Activated CD8-positive, alpha-beta memory T cell treated with anti-CD3 and anti-CD28 coated beads, Interleukin-2, amount 50 U/mL, for 48 hours (primary cell): ENCODE measurements around the gene CACNB1.
"Not testable (repeated sequence)": the region's sequence is repeated elsewhere in the genome, so short reads cannot be mapped to it uniquely, and the experiment has no call there.

Experiments
- DNase-seq: peaks from one replicate; pipeline ENCODE4 v3.0.0-alpha.2; 2020

The CACNB1 gene

DNA sequence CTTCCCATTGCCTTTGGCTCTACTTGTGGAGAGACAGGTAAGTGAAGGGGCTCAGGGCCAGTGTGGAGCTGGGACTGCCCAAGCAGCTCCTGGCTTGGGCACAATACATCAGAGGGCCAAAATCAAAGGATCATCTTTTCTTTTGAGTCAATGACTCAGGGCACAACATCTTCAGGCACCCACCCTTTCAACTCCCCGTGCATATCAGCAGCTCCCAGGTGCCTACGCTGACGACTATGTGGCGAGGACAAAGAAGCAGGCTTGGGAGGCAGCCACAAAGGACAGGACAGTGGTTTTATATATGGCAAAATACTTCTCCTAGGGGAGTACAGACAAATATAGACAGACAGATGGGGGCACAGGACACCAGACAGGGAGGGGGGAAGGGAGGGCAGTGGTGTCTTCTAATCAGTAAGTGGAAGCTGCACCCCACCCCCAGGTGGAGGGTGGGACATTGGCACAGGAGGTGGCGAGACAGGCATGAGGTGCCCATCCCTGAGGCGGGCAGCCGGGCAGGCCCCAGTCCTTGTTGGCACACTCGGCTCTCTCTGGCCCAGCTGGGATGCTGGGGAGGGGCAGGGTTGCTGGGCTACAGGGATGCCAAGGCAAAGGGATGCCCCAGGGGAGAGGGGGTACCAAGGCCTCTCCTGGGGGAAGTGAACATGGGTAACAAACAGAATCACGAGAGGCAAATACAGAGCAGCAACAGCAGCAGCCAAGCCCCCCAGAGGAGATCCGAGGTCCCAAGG, 23.8 kb downstream of the CACNB1 start:
- no peak for DNase-seq

DNA sequence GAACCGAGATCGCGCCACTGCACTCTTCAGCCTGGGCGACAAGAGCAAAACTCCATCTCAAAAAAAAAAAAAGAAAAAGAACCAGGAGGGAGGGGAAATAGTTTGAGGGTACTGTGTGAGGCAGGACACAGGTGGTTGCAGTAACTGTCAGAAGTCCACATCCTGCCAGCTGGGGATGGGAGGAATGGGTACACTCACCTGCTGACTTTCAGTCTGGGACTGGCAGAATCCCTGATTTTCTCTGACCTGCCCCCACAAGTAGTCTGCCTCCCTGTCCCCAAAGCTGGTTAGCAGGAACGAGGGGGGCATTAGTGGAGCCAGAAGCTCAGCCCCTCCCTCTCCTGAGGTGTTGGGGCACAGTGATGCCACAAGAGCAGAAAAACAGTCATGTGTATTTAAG, 24.4 kb downstream of the CACNB1 start:
- no peak for DNase-seq

DNA sequence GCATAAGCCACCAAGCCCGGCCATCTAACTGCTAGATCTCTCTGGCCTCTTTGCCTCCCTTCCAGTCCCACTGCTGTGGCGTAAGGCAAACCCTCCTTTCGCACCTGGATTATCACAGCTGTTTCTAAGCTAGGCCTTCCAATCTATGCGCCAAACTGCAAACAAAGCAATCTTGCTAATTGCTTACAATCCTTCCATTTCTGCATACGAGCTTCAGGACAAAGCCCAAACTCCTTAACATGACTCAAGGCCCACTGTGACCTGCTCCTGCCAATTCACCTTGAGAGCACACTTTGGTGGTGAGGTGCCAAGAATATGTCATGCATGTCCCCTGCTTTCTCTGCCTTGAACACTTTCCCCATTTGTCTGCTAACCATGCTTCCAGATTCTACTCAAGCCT, 25.5 kb downstream of the CACNB1 start:
- no peak for DNase-seq

DNA sequence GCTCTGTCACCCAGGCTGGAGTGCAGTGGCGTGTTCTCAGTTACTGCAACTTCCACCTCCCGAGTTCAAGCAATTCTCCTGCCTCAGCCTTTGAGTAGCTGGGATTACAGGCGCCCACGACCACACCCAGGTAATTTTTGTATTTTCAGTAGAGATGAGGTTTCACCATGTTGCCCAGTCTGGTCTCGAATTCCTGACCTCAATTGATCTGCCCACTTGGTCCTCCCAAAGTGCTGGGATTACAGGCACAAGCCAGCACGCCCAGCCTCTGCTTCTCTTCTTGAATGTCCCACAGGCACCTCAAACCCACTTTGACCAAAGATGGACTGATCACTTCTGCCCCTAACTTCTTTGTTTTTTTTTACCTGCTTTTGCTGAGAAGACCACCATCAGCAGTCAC, 26.9 kb downstream of the CACNB1 start:
- DNase-seq = no peak

DNA sequence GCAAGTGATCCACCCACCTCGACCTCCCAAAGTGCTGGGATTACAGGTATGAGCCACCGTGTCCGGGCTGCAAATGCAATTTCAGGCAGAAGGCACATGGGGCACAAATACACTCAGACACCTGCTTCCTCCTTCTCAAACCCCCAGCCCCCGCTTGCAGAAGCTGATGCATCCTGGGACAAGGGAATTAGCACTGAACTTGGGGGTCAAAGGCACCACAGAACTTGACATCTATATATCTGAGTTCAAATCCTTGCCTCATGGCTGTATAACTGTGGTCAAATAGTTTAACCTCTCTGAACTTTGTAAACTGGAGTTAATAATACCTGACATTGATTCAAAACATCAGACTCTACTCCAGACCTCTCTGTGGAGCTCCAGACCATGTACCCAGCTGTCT, 27.4 kb downstream of the CACNB1 start:
- no peak for DNase-seq

DNA sequence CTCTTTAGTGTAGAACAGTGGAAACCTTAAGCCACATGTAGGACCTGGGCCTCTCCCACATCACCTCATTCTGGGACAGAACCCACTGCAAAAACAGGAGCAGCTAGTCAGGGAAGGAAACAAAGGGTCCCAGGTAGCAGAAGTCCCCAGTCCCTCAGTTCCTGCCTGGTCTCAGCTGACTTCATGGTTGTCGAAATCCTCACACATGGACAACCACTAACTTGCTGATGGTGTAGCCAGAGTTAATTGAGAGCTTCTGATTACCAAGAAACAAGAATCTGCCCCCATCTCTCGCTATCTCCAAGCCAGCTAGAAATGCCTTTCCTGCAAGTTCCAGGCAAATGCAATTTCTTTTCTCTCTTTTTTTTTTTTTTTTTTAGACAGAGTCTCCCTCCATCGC, 28.0 kb downstream of the CACNB1 start:
- no peak for DNase-seq

DNA sequence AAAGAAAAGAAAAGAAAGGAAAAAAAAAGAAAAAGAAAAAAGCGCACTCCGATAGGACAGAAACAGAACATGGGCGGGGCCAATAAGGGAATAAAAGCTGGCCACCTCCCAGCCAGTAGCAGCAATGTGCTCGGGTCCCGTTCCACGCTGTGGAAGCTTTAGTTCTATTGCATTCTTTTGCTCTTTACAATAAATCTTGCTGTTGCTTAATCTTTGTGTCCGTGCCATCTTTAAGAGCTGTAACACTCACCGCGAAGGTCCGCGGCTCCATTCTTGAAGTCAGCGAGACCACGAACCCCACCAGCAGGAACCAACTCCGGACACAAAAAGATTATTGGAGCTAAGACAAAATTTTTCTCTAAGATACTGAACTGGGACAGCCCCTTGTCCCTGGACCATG, 28.4 kb downstream of the CACNB1 start:
- DNase-seq = no peak

DNA sequence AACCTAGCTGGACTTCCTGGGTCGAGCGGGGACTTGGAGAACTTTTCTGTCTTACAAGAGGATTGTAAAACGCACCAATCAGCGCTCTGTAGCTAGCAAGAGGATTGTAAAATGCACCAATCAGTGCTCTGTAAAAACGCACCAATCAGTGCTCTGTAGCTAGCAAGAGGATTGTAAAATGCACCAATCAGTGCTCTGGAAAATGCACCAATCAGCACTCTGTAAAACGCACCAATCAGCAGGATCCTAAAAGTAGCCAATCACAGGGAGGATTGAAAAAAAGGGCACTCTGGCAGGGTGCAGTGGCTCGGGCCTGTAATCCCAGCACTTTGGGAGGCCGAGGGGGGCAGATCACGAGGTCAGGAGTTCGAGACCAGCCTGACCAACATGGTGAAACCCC, 29.0 kb downstream of the CACNB1 start:
- DNase-seq = not testable (repeated sequence)

DNA sequence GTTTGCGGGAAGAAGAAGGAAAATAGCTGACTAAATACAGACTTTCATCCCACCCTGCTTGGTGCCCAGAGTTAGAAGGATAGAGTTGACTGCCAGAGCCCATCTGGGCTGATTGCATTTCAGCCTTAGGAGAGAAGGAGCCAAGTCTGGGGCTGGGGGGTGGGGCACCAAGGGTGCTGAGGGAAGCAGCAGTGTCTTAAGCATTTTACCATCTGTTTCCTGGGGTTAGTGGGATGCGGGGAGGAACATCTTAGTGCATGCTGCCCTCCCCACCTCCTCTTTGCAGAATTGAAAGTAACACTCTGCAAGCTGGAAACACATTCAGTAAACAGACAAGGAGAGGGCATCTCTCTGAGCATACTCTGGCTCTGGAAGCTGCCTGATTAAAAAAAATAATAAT, 30.0 kb downstream of the CACNB1 start:
- DNase-seq = no peak

DNA sequence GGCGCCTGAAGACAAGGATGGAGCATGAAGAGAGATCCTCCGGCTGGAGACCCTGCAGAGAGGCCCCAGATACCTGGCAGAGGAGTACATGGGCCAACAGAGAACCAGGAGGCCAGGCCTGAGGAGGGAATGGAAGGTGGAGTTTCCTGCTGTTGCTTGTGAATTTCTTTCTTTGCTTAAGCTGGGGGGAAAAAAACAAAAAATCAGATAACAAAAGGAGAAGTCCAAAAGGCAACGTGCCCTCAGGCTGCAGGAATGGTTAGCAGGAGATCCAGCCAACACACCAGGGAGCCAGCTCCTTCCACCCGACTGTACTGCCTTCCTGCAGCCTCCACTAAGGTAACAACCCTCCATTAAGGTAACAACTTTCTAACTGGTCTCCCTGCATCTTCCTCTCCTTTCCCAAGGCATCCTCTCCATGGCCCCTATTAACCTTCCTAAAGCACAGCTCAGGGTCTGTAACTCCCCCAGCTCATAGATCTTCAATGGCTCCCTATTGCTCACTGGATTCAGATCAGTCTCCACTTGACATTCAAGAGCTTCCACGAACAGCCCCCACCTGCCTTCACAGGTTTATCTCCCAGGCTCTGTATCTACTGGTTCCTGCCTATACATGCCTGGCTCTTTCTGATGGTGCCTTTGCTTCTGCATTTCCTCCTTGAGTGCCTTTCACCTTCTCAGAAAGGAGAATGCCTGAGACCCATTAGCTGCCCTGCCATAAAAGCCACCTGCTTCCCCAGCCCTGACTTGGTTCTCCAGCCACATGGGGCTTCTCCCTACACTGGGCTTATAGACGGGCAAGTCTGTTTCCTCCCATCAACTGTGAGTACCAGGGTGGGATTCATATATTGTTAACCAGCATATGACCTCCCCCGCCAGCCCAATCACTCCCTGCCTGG, 30.8 kb downstream of the CACNB1 start:
- DNase-seq = no peak

DNA sequence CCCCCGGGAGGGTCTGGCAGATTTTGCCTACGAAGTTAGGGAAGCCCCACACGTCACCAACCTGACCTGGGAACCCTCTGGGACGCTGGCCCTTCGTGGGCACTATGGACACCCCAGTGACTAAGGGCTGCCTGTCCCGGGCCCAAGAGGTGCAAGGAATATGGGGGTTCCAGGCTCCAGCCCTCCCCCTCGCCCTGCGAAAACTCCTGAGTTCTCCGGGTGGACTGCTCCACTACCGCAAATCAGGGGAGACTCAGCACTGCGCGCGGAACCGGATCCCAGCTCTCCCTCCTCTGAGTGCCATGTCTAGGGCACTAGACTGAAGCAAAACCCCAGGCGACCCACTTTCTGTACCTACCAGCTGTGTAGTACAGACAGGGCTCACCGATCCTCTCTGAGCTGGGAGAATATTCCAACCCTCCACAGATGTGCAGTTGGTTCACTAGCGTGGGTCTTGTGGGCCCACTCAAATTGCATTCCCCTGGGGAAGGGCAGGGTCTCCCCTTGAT, 31.6 kb downstream of the CACNB1 start, which contains the start of gene ARL5C:
TSS of gene ARL5C (minus strand) at position 321 of the 509 bp plus-strand sequence. CDS start 401 bp downstream, outside the sequence.
- no peak for DNase-seq

DNA sequence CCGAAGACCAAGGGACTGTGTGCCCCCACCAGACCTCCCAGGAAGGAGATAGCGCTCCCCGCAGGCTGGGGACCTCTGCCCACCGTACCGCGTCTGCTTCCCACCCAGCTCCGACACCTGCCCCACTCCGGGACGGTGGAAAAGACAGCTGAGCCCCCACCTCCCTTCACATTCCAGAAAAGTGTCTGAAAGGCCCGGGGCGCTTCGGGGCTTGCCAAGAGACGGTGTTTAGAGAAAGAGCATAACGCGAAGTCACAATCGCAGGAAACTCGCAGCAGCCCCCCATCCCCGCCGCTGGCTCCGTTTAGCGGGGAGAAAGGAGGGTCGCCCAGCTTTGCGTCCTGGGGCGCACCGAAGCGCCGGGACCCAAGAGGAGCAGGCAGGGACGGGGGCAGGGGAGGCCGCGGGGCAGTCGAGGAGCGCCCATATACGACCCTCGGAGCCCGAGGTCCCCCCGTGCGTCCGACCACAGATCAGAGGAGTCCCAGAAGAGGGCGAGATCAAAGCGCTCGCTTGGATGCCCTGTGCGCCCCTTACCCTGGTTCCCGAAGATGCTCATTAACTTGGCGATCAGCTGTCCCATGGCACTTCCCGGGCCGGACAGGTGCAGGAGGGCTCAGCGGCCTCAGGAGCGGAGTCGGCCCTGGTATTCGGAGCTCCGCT, 32.2 kb downstream of the CACNB1 start:
- no peak for DNase-seq

DNA sequence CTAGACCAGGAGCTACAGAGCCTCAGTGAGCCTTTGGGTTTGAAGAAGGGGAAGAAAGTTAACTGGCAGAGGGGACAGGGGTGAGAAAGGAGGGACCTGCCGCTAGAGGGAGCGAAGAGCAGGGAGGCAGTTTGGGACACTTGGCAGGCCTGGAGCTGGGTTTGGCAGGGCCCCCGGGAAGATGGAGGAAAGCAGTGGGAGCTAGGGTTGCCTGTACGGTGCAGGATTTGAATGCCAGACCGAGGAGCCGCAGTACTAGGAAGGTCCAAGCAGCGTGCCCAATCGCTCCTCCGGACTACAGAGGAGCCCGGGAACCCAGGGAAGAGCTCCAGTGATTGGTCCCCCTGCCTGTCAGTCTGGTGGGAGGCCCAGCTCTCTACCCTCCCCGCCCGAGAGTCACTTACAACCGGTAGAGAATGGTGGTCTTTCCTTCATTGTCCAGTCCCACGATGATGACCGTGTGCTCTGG, 32.8 kb downstream of the CACNB1 start:
- DNase-seq = peak; percentile 86

DNA sequence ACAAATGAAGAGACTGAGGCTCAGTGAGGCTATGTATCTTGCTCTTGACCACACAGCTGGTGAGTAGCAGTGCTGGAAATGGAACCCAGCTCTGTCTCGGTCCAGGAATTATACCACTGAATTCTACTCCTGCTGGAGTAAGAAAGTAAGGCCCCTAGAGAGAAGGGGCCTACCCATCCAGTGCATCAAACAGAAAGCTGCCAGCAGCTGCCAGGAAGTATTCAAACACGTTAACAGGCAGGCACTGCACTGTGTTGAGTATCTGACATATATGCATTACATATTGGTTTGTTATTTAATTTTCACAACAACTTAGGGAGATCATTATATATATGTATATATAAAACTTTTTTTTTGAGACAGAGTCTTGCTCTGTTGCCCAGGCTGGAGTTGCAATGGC, 35.5 kb downstream of the CACNB1 start:
- no peak for DNase-seq

DNA sequence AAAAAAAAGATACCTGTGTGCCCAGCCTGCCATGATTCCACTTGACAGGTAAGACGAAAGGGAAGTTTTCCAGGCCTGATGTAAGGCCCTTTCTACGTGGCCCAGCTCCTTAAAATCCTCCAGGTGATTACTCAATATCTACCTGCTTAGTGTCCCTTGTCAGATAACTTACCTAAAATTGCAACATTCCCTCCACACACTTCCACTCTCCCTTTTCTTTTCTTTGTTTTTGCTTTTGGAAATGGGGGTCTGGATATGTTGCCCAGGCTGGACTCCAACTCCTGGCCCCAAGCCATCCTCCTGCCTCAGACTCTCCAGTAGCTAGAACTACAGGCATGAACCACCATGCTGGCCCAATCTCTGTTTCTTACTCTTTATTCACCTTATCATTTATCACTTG, 38.8 kb downstream of the CACNB1 start:
- DNase-seq = no peak

DNA sequence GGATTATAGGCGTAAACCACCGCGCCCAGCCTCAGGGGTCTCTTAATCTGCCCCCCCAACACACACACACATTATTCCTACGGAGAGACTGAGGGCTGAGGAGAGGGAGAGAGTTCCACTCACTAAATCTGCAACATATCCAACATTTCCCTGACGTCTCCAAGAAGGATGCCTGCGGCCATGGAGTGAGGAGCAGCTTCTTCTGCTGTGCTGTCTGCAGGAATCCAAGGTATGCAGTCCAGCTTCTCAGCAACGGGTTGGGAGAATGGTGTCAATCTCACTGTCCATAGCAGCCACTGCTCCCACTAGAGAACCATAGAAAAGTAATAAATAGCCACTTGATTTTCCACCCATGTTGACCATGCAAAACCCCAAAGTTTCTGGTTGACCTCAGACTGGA, 41.0 kb downstream of the CACNB1 start:
- no peak for DNase-seq

DNA sequence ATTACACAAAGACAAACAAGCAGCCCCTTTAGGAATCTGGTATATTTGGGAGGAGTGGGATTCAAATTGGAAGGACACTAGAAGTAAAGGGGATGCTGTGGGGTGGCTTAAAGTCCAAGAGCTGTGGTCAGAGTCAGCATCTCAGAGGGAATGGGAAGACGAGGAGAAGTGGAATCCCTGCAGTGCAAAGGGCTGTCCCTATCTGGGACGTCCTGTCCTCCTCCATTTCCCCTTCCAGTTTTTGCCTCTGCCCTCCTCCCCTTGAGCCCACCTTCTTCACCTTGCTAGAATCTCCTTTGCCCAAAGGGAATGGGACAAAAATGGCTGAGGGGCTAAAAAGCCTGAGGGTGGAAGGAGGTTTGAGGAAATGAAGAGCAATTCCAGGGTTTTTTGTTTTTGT, 41.8 kb downstream of the CACNB1 start:
- no peak for DNase-seq

DNA sequence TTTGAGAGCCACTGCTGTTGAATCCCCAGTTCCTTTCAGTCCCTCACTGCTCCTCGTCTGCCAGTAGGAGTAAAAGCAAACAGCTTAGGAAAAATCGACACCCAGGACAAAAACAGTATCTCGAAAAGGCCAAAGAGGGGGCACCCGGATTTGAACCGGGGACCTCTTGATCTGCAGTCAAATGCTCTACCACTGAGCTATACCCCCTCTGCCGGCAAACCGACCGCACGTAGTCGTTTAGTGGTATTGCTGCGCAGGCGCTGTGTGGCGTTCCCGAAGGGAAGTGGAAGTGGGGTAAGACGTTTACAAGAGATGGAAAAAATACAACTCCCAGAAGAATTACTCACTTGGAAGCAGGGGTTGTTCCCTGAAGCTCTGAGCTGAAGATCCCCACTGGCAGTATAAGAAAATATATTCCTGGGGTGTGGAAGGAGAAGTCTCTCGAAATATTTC, 43.8 kb downstream of the CACNB1 start:
- peak; percentile 100 for DNase-seq

DNA sequence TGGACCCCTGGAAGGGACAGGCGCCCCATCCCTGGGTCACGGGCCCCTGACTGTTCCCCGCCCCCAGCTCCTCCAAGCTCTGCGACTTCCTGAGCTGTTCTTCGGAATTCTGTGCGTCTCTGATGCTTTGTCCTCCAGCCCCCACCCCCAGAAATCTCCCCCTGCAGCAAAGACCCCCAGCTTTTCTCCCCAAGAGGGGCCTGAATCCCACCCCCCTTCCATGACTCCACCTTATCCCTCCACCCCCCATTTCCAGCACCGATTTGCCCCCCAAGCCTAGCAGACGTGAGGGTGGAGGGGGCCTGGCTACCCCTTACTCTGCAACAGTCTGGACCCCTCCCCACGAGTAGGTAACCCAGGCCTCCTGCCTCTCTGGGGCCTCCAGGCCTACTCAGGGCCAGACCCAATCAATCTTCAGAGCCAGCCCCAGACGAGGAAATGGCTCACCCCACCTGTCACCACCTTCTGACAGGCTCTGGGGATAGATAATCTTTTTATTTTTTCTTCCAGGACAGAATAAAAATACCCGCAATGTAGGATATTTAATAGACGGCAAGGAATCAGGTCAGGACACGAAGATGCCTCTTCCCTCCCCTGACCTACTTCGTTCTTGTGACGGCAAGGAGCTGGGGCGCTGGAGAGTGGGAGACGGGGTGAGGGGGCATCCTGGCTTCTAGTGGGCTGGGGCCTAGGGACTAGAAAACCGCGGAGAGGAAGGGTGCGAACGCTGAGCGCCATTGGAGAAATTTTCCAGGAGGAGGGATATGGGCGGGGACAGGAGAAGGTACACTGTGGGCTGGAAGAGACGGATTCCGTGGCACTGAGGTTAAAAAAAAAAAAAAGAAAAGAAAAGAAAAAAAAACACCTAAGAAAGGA, 45.3 kb downstream of the CACNB1 start:
- DNase-seq = no peak

DNA sequence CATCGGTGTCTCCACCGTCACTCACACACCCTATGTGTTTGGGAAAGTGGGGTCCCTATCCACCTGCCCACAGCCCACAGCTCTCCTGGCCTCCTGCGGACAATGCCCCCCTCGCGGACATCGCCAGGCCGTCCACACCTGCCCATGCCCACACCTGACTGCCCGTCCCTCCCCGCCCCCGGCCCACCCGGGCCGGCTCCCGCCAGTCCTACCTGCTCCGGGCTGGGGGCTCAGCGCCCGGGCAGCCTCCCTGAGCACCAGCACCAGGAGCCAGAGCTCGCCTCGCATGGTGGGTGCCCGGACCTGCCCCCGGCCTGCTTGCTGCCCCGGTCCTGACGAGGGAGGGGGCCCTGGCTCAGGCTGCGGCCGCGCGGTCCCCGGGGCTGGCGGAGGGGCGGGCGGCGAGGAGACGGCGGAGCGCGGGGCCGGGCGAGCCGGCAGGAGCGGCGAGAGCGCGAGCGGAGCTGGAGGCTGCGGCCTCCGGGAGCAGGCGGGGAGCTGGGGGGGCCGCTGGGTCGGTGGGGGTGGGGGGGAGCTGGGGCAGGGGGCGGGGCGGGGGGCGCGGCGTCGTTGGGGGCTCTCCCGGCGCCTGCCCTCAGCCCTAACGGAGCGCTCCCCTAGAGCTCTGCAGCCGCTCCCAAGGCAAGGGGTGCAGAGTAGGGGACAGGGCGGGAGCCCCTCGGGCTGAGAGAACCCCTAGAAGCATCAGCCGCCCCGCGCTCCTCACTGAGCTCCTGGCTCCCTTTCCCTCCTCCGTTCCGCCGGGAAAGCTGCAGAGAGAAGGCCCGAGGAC, 46.1 kb downstream of the CACNB1 start, which contains the start of gene PLXDC1:
TSS of gene PLXDC1 (minus strand) at position 488 of the 793 bp plus-strand sequence. CDS start at position 288, 200 bp downstream.
- peak; percentile 66 for DNase-seq

DNA sequence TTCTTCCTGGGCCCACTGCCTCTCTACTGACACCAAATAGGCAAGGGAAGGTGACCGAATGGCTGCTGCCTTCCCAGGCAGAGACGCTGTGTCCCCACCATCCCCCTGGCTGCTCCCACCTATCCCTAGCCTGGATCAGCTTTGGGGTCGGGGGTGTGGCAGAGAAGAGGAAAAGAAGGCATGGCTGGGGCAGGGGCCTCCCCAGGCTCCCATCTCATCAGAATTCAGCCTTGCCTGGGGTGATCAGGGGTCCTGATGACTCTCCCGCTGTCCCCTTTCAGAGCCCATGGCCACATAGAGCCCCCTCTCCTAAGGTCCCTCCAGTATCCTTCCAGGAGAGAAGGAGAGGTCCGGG, 46.7 kb downstream of the CACNB1 start:
- no peak for DNase-seq
